Testis (tissue), 3 donors: ENCODE results near the gene ZNRD2. TPM values are rescaled to one million over a fixed set of nuclear protein-coding genes. Genes with fewer than 3 reads are reported as not detected.

ENCODE experiments used
- DNase-seq: peaks from one replicate; pipeline ENCODE4 v3.0.0-alpha.2; 2019
- H3K27ac ChIP-seq, 2 donors: fragments of 200-600 bp; sonication (generic); one replicate each; pipeline ENCODE4 v1.5.1; 2019
- H3K27me3 ChIP-seq: fragments of 200-600 bp; sonication (generic); one replicate; pipeline ENCODE4 v1.5.1; 2019
- H3K36me3 ChIP-seq: fragments of 200-600 bp; sonication (generic); one replicate; pipeline ENCODE4 v1.5.1; 2017; ENCODE audit warnings: low read depth; ENCODE audit errors: missing control alignments
- H3K4me1 ChIP-seq: fragments of 200-600 bp; sonication (generic); one replicate; pipeline ENCODE4 v1.5.1; 2019
- H3K4me3 ChIP-seq, 2 donors: fragments of 200-600 bp; sonication (generic); one replicate each; pipeline ENCODE4 v1.5.1; 2017 to 2019
- H3K9me3 ChIP-seq: fragments of 200-600 bp; sonication (generic); one replicate; pipeline ENCODE4 v1.5.1; 2017
- POLR2A ChIP-seq: fragments of 450-650 bp; IDR thresholded peaks from one replicate; pipeline ENCODE4 v1.6.1; 2017; ENCODE audit warnings: antibody characterized with exemption, mild to moderate bottlenecking, moderate library complexity
- WGBS, 2 donors: methylation state at CpG; one replicate each; pipeline ENCODE4 v1.1.5; 2018; 5-methylcytosine and 5-hydroxymethylcytosine counted together
- intact Hi-C: fragments of 100-400 bp; cut with DNase I; formaldehyde crosslinking; loops from one replicate; pipeline ENCODE4 v1.15.1; 2023; ENCODE audit warnings: low total_unique reads
- polyA plus RNA-seq: library from polyadenylated mRNA; stranded (reverse); fragments of 350-450 nt; fragmentation: Illumina TruSeq; extraction: RNeasy Lipid Tissue Mini Kit (QIAGEN cat#74804); gene quantifications from one replicate; pipeline ENCODE4 v1.2.3, GENCODE V29; 2014; ENCODE audit warnings: low read depth, low replicate concordance; ENCODE audit not compliant: insufficient read depth
- total RNA-seq, 2 donors: library from RNA; depleted of rRNA; stranded (reverse); fragments of >200 nt; gene quantifications; one replicate each; pipeline ENCODE4 v1.2.3, GENCODE V29; 2016
- TF ChIP-seq, protein P1 (sequence below), 3 experiments: fragments of 450-650 bp in 2 of 3; fragments of 200-600 bp in 1 of 3; sonication (generic) in 1 of 3; IDR thresholded peaks; one replicate each; pipeline ENCODE4 v1.5.1; 2016 to 2019; ENCODE audit warnings: antibody characterized with exemption in 3 of 3, mild to moderate bottlenecking in 2 of 3, moderate library complexity in 1 of 3

ZNRD2 gene
- total and polyA plus RNA-seq, 3 donors from 2014 or later, result 67.7 to 79.6 (median 77.6) TPM

GRCh38 chr11:65536412-65537295, 33.6 kb upstream of the ZNRD2 start:
- H3K4me3 ChIP-seq, result no peak overlapping the region
- TF ChIP-seq, protein P1, sequence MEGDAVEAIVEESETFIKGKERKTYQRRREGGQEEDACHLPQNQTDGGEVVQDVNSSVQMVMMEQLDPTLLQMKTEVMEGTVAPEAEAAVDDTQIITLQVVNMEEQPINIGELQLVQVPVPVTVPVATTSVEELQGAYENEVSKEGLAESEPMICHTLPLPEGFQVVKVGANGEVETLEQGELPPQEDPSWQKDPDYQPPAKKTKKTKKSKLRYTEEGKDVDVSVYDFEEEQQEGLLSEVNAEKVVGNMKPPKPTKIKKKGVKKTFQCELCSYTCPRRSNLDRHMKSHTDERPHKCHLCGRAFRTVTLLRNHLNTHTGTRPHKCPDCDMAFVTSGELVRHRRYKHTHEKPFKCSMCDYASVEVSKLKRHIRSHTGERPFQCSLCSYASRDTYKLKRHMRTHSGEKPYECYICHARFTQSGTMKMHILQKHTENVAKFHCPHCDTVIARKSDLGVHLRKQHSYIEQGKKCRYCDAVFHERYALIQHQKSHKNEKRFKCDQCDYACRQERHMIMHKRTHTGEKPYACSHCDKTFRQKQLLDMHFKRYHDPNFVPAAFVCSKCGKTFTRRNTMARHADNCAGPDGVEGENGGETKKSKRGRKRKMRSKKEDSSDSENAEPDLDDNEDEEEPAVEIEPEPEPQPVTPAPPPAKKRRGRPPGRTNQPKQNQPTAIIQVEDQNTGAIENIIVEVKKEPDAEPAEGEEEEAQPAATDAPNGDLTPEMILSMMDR (IDR thresholded peaks at IDR 0.05), result no peak
- no peak for TF ChIP-seq POLR2A
- peaks cover 43% of the 10 kb centered on the region for H3K4me1 ChIP-seq
- no peaks in the 10 kb centered on the region for H3K27me3 ChIP-seq
- DNase-seq, result no peak
- intact Hi-C loops, result no loop called here
- no peaks in the 10 kb centered on the region for H3K9me3 ChIP-seq
- H3K36me3 ChIP-seq, result no peaks in the 10 kb centered on the region
- no peak overlapping the region for H3K27ac ChIP-seq
- WGBS, 2 donors, result 80 to 90% methylated on average over 10 to 12 of the region's 12 CpGs

DNA sequence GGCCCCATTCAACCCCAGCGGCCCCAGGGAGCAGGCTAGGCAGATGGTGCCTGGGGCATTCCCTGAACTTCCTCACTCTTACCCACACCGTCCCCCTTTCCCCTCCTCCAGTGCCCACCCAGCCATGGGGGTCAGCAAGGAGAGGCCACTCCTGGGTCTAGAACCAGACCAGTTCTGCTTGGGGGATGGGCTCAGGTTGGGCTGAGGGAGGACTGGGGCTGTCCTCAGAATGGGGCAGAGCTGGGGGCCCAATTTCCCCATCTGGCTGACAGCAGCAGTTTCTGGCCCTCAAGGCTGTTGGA, 33.0 kb upstream of the ZNRD2 start:
- WGBS, 2 donors, result 89% methylated on average over 2 of the region's 2 CpGs; no CpG with 5 or more reads in 1 of the 2 donors
- TF ChIP-seq POLR2A, result no peak
- TF ChIP-seq, protein P1 (IDR thresholded peaks at IDR 0.05), result no peak
- DNase-seq, result no peak
- Histone ChIP-seq H3K9me3 (no peaks in the 10 kb centered on the region), H3K27me3 (no peaks in the 10 kb centered on the region), H3K4me1 (peaks cover 43% of the 10 kb centered on the region), H3K27ac (no peak overlapping the region), H3K4me3 (no peak overlapping the region), H3K36me3 (no peaks in the 10 kb centered on the region)
- intact Hi-C loops, result no loop called here

GRCh38 chr11:65537620-65538231, 32.6 kb upstream of the ZNRD2 start:
- Histone ChIP-seq H3K36me3 (no peaks in the 10 kb centered on the region), H3K9me3 (no peaks in the 10 kb centered on the region), H3K27me3 (no peaks in the 10 kb centered on the region), H3K4me1 (peaks cover 43% of the 10 kb centered on the region), H3K4me3 (no peak overlapping the region), H3K27ac (peak overlapping the region in 1 of 2 donors; percentile 64)
- 57 to 63% methylated on average over 7 to 18 of the region's 18 CpGs for WGBS, 2 donors
- TF ChIP-seq POLR2A, result no peak
- TF ChIP-seq, protein P1 (IDR thresholded peaks at IDR 0.05), result no peak
- no peak for DNase-seq
- intact Hi-C loops, result no loop called here

GRCh38 chr11:65538232-65538914, 31.9 kb upstream of the ZNRD2 start:
- H3K27ac ChIP-seq, result peak overlapping the region; percentile 64 to 89
- no peaks in the 10 kb centered on the region for H3K9me3 ChIP-seq
- no peaks in the 10 kb centered on the region for H3K27me3 ChIP-seq
- intact Hi-C loops, result no loop called here
- H3K36me3 ChIP-seq, result no peaks in the 10 kb centered on the region
- H3K4me3 ChIP-seq, result peak overlapping the region; percentile 49 to 58
- 21 to 46% methylated on average over 16 to 39 of the region's 43 CpGs for WGBS, 2 donors
- peak; percentile 74 for DNase-seq
- no peak for TF ChIP-seq POLR2A
- TF ChIP-seq, protein P1 (IDR thresholded peaks at IDR 0.05), result no peak
- H3K4me1 ChIP-seq, result peaks cover 43% of the 10 kb centered on the region
